ENCODE measurements around the gene ATP13A2. TPM values are rescaled to one million over a fixed set of nuclear protein-coding genes. Genes with fewer than 3 reads are reported as not detected.

ATP13A2 gene
- polyA plus RNA-seq, 1 of the 3 experiments (the other 2 are of a cell fraction) = 29.3 TPM

- Histone ChIP-seq H3K9me2 (no peaks in the 10 kb centered on the region), H3K79me2 (ENCODE audit: insufficient read depth) (no peaks in the 10 kb centered on the region), H4K20me1 (ENCODE audit: insufficient read depth) (no peaks in the 10 kb centered on the region), H3K9ac (no peak overlapping the region), H3F3A (replicated peaks; ENCODE audit: insufficient read depth) (peaks cover 3% of the 10 kb centered on the region), H3K4me2 (no peak overlapping the region), H3K4me3 (ENCODE audit: low read depth in 2 of 2, low read length in 1 of 2) (no peak overlapping the region), H3K27ac (ENCODE audit: low read depth in 2 of 2, low read length in 1 of 2) (no peak overlapping the region), H3K4me1 (ENCODE audit: control insufficient read depth in 1 of 2, insufficient read depth in 2 of 2, low read depth in 1 of 2, low read length in 1 of 2) (peaks cover 4 to 10% of the 10 kb centered on the region in 2 experiments; a peak in 2 of 4 replicates), H3K36me3 (replicated peaks in 1 of 2; ENCODE audit: control insufficient read depth in 1 of 2, insufficient read depth in 2 of 2, low read length in 1 of 2) (peaks cover 3 to 8% of the 10 kb centered on the region in 2 experiments), H3K9me3 (no peaks in the 10 kb centered on the region), H3K27me3 (ENCODE audit: insufficient read depth) (no peaks in the 10 kb centered on the region), H2AFZ (ENCODE audit: low read depth) (no peak overlapping the region)
- ChIA-PET POLR2A (no interaction called here), CTCF (interaction anchor here (1.1 to 1.8 kb wide), 5 partner anchors 9 to 58 kb away, joined by 3 to 7 read pairs (median 3); no protein-coding TSS in a partner anchor)
- 91% methylated on average over 13 of the region's 13 CpGs for WGBS (ENCODE audit: low lambda C conversion rate)
- DNase-seq = no peak
- TF ChIP-seq RFX5 (IDR thresholded peaks at IDR 0.05; ENCODE audit: low read length) (no peak), IRF3 (IDR thresholded peaks at IDR 0.05; ENCODE audit: low read depth, low read length) (no peak), RXRA (IDR thresholded peaks at IDR 0.05; ENCODE audit: borderline replicate concordance, low read depth) (no peak), RAD21 (IDR thresholded peaks at IDR 0.05; ENCODE audit: low read length) (no peak), SIN3A (IDR thresholded peaks at IDR 0.05; ENCODE audit: borderline replicate concordance, low read depth, low read length) (no peak), USF2 (IDR thresholded peaks at IDR 0.05; ENCODE audit: borderline replicate concordance, low read depth, low read length) (no peak), FOXM1 (IDR thresholded peaks at IDR 0.05; ENCODE audit: low read depth) (no peak), JUND (IDR thresholded peaks at IDR 0.05) (no peak), PBX3 (IDR thresholded peaks at IDR 0.05) (no peak), EZH2phosphoT487 (IDR thresholded peaks at IDR 0.05; ENCODE audit: borderline replicate concordance, low read depth) (no peak), ELF1 (IDR thresholded peaks at IDR 0.05) (no peak), NRF1 (IDR thresholded peaks at IDR 0.05; ENCODE audit: low read depth, low read length) (no peak), GATA2 (CRISPR knock-in tag; IDR thresholded peaks at IDR 0.05) (no peak), RCOR1 (IDR thresholded peaks at IDR 0.05; ENCODE audit: low read length) (no peak), MEF2A (IDR thresholded peaks at IDR 0.05; ENCODE audit: borderline replicate concordance, low read depth) (no peak), NFIC (IDR thresholded peaks at IDR 0.05; ENCODE audit: borderline replicate concordance) (no peak), YY1 (IDR thresholded peaks at IDR 0.05; ENCODE audit: low read depth) (no peak), REST (IDR thresholded peaks at IDR 0.05; ENCODE audit: low read depth, low read length) (no peak), CTCF (IDR thresholded peaks at IDR 0.05) (no peak)
Measured at GRCh38 chr1:16988210-16988609, 23.5 kb downstream of the ATP13A2 start.
